Colonic mucosa (tissue), 4 donors: ENCODE results near the gene C1QBP. TPM values are rescaled to one million over a fixed set of nuclear protein-coding genes. Genes with fewer than 3 reads are reported as not detected.

Experiments
- DNase-seq: peaks from one replicate; pipeline ENCODE4 v3.0.0-alpha.2; 2020
- H3K27ac ChIP-seq: fragments of 200-600 bp; one replicate; pipeline ENCODE4 v1.8.0; 2021
- H3K27me3 ChIP-seq: fragments of 200-600 bp; one replicate; pipeline ENCODE4 v1.8.0; 2021
- H3K36me3 ChIP-seq: fragments of 200-600 bp; one replicate; pipeline ENCODE4 v1.8.0; 2021
- H3K4me1 ChIP-seq: fragments of 200-600 bp; one replicate; pipeline ENCODE4 v1.8.0; 2021; ENCODE audit warnings: mild to moderate bottlenecking
- H3K4me3 ChIP-seq: fragments of 200-600 bp; one replicate; pipeline ENCODE4 v1.8.0; 2021
- H3K9ac ChIP-seq, 2 donors: one replicate each; pipeline ENCODE4 v1.7.0; 2013; ENCODE audit warnings: control low read depth in 2 of 2, low read depth in 2 of 2, low read length in 2 of 2
- H3K9me3 ChIP-seq: fragments of 200-600 bp; one replicate; pipeline ENCODE4 v1.8.0; 2021
- intact Hi-C: fragments of 100-400 bp; cut with DNase I; formaldehyde crosslinking; loops from one replicate; pipeline ENCODE4 v1.14.1; 2022
- total RNA-seq, 2 donors: library from RNA; stranded (reverse); fragmentation: NEBNext Ultra II Directional in 1 of 2; extraction: Animal tissue kit (Norgen Biotek cat#: 25700) in 1 of 2; gene quantifications; one replicate each; pipeline ENCODE4 v1.2.1, GENCODE V29; 2021
- TF ChIP-seq, protein P1 (sequence below): fragments of 200-600 bp; IDR thresholded peaks from one replicate; pipeline ENCODE4 v1.8.0; 2022; ENCODE audit warnings: antibody characterized with exemption, mild to moderate bottlenecking
- donor health status: healthy.
- donor health status: DM: no; HTN: no; CAD: no.
- donor health status: DM: no; HTN: no; CAD: no.

The C1QBP gene
- total RNA-seq, 2 donors from 2014 or later = 126 to 349 TPM

DNA sequence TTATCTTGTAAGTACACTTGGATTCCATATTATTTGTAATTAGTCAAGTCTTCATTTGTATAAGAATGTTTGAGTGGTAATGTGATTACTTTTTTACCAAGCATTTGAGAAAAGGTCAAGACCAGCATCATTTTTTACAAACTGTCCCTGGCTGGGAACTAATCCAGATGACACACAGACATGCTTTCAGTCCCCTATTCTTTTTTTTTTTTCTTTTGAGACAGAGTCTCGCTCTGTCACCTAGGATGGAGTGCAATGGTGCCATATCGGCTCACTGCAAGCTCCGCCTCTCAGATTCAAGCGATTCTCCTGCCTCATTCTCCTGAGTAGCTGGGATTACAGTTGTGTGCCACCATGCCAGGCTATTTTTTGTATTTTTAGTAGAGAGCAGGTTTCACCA is 42.5 kb upstream of the C1QBP start:
- no peak overlapping the region for H3K9ac ChIP-seq
- intact Hi-C loops = no loop called here
- no peaks in the 10 kb centered on the region for H3K36me3 ChIP-seq
- H3K4me3 ChIP-seq = no peak overlapping the region
- DNase-seq = no peak
- peaks cover 8% of the 10 kb centered on the region for H3K4me1 ChIP-seq
- no peaks in the 10 kb centered on the region for H3K9me3 ChIP-seq
- no peaks in the 10 kb centered on the region for H3K27me3 ChIP-seq
- no peak overlapping the region for H3K27ac ChIP-seq
- TF ChIP-seq, protein P1, sequence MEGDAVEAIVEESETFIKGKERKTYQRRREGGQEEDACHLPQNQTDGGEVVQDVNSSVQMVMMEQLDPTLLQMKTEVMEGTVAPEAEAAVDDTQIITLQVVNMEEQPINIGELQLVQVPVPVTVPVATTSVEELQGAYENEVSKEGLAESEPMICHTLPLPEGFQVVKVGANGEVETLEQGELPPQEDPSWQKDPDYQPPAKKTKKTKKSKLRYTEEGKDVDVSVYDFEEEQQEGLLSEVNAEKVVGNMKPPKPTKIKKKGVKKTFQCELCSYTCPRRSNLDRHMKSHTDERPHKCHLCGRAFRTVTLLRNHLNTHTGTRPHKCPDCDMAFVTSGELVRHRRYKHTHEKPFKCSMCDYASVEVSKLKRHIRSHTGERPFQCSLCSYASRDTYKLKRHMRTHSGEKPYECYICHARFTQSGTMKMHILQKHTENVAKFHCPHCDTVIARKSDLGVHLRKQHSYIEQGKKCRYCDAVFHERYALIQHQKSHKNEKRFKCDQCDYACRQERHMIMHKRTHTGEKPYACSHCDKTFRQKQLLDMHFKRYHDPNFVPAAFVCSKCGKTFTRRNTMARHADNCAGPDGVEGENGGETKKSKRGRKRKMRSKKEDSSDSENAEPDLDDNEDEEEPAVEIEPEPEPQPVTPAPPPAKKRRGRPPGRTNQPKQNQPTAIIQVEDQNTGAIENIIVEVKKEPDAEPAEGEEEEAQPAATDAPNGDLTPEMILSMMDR = no peak

DNA sequence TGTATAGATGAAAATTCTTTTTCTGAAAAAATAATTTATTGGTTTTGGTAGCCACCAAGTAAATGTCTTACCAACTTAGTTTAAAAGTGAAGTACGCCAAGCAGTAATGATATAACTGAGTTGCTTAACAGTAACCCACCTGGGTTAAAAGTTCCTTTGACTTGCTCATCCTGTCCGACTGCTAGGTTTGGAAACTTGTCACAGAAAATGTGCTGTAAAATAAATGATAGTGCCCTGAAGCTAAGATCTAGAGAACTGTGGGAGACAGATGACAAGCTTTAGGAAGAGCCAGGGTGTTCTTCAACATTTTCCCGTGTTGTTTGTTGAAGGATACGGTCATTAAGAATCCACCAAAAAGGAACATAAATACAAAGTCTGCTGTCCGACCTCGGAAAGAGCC is 42.0 kb upstream of the C1QBP start:
- Histone ChIP-seq H3K27me3 (no peaks in the 10 kb centered on the region), H3K9me3 (no peaks in the 10 kb centered on the region), H3K36me3 (no peaks in the 10 kb centered on the region), H3K27ac (no peak overlapping the region), H3K4me1 (peaks cover 8% of the 10 kb centered on the region), H3K9ac (no peak overlapping the region), H3K4me3 (no peak overlapping the region)
- TF ChIP-seq, protein P1 = no peak
- no peak for DNase-seq
- intact Hi-C loops = no loop called here

DNA sequence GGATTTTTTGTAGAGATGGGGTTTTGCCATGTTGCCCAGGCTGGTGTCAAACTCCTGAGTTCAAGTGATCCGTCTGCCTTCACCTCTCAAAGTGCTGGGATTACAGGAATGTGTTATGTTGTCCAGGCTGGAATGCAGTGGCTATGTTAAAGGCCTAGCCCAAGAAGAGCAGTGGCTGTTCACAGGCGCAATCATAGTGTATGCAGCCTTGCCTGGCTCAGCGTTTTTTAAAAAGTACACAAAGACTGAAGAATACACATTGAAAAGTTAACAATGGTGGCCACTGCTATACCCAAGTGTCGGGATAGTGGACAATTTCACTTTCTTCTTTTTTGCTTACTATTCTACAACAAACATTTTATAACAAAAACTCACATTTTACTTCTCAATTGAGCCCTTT is 40.0 kb upstream of the C1QBP start:
- DNase-seq = no peak
- H3K36me3 ChIP-seq = no peaks in the 10 kb centered on the region

DNA sequence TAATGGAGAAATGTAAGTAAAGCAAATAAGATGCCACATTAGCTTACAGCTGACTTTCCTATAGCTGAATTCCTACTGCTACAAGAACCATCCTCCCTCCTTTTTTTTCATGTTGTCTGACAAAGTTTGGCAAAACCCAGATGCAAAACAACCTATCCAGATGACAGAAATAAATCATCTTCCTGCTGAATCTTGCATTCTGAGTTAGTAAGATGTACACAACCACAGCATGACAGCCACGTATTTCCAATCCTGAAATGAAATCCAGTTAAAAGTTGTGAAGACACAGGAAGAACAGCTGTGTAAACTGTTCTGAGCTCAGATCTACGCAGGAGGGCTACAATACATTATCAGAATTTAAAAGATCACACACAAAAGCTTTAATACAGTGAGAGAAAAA is 35.0 kb upstream of the C1QBP start:
- H3K4me1 ChIP-seq = no peaks in the 10 kb centered on the region

More for the DNA sequence above, 40.0 kb upstream of the C1QBP start:
- TF ChIP-seq, protein P1 = no peak
- no peaks in the 10 kb centered on the region for H3K9me3 ChIP-seq
- H3K4me3 ChIP-seq = no peak overlapping the region
- H3K27me3 ChIP-seq = no peaks in the 10 kb centered on the region
- H3K9ac ChIP-seq = no peak overlapping the region
- H3K4me1 ChIP-seq = no peaks in the 10 kb centered on the region
- H3K27ac ChIP-seq = no peak overlapping the region
- intact Hi-C loops = no loop called here

DNA sequence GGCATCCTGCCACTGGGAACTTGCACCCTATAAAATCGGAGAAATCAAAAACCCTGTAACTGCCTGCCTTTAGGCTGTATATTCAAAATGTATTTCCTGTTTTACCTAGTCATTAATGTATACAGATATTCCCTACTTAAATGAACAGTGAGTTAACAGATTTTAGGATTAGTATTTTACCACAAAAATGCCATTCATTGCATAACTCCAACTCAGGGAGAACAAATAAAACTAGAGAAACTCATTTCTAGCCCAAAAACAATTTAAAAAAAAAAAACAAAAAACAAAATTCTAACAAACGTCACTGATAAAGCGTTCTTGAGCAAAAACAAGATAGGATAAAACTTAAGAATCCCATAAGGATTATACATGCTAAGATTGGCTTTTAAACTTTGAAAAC is 33.6 kb upstream of the C1QBP start:
- TF ChIP-seq, protein P1 = no peak
- intact Hi-C loops = no loop called here
- no peak for DNase-seq
- Histone ChIP-seq H3K9me3 (no peaks in the 10 kb centered on the region), H3K4me3 (no peak overlapping the region), H3K27ac (no peak overlapping the region), H3K9ac (no peak overlapping the region), H3K36me3 (no peaks in the 10 kb centered on the region), H3K4me1 (no peaks in the 10 kb centered on the region), H3K27me3 (no peaks in the 10 kb centered on the region)

More for the DNA sequence above, 35.0 kb upstream of the C1QBP start:
- H3K9me3 ChIP-seq = no peaks in the 10 kb centered on the region
- TF ChIP-seq, protein P1 = no peak
- DNase-seq = no peak
- H3K4me3 ChIP-seq = no peak overlapping the region
- no peaks in the 10 kb centered on the region for H3K27me3 ChIP-seq
- no peak overlapping the region for H3K9ac ChIP-seq
- intact Hi-C loops = no loop called here
- H3K27ac ChIP-seq = no peak overlapping the region
- H3K36me3 ChIP-seq = no peaks in the 10 kb centered on the region

DNA sequence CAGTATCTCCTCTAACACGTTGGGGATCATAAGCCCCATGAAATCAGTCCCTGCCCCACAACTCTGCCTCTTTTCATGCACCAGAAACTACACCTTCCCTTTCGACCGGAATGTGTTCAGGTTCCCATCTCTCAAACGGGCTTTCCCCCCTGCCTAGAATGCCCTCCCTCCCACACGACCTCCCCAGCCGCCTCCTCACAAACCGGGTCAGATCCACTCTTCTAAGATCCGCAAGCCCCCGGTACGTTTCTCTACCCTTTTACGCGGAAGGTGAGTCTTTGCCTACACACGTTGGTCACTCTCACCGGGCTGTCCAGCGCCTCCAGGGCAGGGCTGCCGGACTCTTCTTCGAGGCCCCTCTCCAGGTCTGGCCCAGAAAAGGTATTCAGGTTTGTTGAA is 29.1 kb upstream of the C1QBP start:
- peak overlapping the region; percentile 76 to 80 for H3K9ac ChIP-seq
- no peaks in the 10 kb centered on the region for H3K9me3 ChIP-seq
- intact Hi-C loops = no loop called here
- no peaks in the 10 kb centered on the region for H3K27me3 ChIP-seq
- H3K36me3 ChIP-seq = no peaks in the 10 kb centered on the region
- H3K4me1 ChIP-seq = peaks cover 4% of the 10 kb centered on the region
- peak overlapping the region; percentile 100 for H3K4me3 ChIP-seq
- no peak for DNase-seq
- no peak overlapping the region for H3K27ac ChIP-seq
- TF ChIP-seq, protein P1 = no peak
